Activated CD4-positive, alpha-beta T cell treated with anti-CD3 and anti-CD28 coated beads, Interleukin-2, amount 50 U/mL, for 1 hour (primary cell): ENCODE data around the gene RHBDL3.

ENCODE experiments used
- DNase-seq: peaks from one replicate; pipeline ENCODE4 v3.0.0-alpha.2; 2020

Gene RHBDL3

DNA sequence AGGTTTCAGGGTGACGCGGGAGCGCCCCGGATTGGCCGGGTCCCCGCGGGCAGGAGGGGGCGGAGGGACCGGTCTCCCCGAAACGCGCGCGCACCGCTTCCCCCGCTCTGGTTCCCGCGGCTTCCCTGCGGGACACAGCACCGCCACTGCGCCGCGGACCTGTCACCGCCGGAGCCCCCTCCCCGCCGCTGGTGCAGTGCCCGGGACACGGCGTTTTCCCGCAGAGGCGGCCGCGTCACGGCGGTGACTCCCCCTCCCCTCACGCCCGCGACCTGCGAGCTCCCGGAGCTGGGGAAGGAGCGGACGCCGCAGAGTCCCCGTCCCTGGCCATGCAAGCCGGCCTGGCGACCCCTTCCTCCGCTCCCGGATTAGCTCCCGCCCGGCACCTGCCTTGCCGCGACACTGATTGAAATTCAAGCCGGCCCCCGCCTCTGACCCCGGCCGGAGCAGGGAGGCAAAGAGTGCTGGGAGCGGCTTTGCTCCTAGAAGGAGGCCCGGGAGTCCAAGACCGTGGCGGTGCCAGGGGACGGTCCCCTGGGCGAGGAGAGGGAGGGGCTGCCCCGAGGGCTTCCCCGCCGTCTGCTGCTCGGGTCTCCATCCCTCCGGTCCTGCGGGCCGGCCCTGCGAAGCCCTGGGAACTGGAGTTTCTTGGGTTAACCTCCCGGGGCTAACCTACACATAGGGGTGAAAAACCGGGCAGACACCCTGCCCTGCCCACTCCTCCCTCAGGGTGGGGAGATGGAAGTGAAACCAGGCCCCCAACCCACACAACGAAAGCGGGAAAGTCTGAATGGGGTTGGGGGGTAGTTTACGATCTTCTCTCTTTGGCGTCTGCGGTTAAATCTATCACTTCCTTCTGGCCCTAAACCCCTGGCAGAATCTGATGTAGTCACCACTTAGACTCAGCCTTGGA, 1.0 kb downstream of the RHBDL3 start:
- peak; percentile 12 for DNase-seq

DNA sequence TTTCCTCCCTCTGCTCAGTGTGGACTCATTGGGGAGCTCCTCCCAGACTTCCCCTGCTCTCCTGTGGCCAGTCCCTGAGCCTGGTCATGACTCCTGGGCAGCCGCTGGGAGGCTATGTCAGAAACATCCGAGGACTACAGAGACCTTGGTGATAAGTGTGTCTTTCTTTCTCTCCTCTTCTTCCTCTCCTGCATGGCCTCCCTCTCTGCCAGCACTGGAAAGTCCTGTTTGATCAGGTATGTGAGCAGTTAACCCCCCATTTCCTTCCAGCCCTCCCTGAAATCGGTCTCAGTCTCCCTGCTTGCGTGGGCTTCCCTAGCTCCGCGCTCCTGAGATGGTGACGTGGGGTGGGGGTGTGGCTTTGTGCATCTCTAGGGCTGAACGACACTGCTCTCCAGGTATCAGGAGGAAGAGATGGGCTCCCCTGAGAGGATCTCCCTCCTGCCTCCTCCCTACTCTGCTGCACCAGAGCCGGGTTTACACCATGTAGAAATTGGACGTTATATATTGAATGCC, 2.1 kb downstream of the RHBDL3 start:
- no peak for DNase-seq

DNA sequence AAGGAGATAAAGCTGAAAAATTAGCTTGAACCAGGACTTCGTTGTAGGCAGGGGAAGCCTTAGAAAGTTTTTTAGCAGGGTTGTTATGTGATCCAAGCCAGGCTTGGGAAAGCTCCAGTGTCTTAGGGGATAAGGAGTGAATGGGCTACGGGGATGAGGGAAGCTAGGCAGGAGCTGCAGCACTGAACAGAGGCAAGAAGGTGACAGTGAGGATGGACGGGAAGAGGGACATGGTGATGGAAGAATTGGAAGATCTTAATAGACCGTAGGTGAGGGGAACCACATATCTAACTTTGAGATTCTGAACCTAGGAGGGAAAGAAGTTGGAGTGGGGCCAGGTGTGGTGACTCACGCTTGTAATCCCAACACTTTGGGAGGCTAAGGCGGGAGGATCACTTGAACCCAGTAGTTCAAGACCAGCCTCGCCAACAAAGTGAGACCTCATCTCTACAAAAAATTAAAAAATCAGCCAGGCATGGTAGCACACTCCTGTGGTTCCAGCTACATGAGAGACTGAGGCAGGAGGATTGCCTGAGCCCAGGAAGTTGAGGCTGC, 3.2 kb downstream of the RHBDL3 start:
- no peak for DNase-seq

DNA sequence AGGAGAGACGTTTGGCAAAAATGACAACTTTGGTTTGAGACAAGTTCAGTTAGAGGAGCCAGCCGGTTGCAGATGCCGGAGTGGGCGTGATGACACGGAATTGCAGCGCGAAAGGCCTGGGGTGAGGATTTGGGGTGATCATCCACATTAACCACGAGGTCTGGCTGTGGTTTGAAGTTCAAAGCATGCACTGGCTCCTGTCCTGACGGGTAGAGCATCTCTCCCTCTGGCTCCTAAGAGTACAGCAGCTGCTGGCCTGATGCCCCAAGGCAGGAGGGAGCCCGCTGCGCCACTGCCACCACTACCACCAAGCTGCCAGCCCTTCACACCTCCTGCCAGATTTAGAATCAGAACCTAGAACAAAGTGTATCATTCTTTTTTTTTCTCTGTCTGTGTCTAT, 3.7 kb downstream of the RHBDL3 start:
- DNase-seq = no peak

DNA sequence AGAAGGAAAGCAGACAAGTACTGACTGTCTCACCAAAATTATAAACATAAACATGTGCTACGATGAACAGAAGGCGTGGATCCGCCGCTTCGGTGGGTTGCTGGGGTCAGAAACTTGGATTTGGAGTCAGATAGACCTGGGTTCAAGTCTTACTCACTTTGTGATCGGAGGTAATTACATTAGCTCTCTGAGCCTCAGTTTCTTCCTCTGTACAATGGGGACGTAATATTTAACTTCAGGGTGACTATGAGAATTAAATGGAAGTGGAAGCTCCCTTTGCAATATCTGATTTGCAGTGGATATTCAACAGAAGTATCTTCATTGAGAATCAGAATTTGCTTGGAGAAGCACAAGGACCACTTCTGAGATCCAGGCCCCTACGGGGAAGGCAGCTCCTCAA, 6.2 kb downstream of the RHBDL3 start:
- DNase-seq = no peak

DNA sequence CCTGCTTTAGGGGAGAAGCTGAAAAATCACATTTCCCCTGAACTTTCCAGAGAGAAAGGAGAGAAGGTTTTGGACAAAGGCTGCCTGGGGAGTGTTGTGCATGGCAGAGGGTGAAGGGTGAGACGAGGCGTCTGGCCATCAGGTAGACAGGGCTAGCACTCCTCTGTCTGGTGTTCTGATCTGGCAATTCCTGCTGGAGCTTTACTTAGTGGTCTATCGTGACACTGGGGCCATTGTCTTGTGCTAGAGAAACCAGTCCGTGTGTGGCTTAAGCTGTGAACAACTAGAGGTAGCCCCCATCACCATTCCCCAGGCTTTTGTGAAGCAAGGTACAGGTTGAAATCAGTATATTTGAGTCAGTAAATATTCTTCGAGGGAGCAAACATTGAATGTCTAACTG, 8.5 kb downstream of the RHBDL3 start:
- no peak for DNase-seq

DNA sequence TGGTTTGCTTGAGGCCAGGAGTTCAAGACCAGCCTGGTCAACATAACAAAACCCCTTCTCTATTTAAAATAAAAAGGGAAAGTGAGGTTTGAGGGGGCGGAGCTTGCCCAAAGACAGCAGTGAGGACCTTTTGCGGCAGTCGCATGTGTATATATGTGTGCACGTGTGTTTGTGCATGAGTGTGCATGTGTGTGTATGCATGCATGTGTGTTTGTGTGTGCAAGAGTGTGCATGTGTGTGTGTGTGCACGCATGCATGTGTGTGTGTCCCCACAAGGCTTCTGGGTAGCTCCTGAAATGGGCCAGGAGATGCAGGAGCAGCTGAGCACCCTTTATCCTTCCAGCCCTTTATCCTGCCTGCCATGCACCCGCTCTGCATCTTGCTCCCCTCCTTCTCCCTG, 9.0 kb downstream of the RHBDL3 start:
- DNase-seq = no peak

DNA sequence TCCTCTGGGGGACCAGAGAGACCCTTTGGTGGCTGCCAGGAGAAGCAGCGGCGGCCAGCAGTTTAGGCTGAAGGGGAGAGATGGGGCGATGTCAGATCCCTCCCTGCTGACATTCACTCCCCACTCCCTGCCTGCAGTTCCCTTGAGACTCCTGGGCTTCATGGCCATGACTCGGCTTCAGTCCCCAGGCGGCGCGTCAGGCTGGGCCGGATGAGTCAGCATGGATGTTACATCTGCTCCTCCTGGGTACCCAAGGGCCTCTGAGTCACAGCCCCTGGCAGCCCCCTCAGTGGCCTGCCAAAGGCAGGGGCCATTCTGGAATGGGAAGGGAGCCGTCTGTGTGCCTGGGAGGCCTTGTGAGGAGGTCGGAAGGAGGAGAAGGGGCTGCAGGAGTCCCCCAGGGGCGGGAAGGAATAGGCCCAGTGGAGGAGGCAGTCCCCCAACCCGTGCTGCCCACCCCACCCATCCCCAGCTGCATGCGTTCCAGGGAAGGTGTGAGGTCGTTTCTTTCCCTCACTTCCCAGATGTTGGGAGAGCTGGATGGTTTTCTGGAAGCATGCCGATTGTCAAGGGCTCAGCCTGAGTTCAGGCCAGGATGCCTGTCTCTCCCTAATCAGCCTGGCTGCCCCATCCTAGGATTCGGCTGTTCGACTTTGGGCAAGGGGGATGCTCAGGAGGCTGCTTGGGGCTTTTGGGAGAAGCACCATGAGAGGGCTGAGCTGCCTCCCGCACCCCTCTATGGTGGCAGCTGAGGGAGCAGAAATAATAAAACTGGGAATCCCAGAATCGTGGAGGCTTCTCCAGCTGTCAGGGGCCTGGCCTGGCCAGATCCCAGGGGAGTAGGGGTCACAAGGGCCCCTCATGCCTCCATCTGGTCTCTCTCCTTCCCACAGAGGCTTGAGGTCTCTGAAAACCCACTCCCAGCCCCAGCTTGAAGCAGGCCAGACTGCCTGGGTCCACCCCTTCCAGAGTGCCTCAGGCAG, 9.7 kb downstream of the RHBDL3 start:
- DNase-seq = no peak

DNA sequence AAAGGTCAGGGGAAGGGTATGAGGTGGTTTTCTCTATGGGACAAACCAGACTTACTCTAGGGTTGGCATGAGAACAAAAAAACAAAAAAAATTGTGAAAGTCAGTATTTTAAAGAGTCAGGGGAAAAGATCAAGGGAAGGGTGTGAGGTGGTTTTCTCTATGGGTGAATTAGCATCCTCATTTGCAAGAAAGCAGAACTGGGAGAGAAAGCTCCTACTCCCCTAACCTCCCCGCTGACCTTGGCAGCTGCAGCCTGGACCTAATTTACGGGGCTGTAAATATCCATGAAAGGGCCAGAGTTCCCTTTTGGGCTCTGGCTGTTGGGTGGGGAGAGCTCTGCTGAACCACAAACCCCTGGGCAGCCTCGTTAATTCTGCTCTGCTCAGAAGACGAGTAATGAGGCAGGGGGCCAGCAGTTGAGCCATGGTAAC, 10.6 kb downstream of the RHBDL3 start:
- no peak for DNase-seq

DNA sequence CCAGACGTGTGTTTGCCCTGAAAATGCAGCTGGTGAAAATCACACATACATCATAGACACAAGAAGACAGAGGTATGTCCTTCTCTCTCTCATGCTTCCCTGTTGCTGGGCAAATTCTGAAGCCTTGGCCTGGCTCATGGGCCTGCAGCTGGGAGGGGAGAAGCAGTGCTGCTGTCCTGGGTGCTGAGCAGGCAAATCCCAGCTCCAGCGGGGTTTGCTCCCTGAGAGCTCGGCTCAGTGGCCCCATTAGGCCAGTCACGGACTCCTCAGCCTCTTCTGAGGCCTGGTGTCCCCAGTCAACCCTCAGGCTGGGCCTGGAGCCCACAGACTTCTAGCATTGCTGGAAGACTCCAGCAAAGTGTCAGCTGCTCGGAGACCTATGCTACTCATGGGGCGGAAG, 11.7 kb downstream of the RHBDL3 start:
- DNase-seq = no peak

DNA sequence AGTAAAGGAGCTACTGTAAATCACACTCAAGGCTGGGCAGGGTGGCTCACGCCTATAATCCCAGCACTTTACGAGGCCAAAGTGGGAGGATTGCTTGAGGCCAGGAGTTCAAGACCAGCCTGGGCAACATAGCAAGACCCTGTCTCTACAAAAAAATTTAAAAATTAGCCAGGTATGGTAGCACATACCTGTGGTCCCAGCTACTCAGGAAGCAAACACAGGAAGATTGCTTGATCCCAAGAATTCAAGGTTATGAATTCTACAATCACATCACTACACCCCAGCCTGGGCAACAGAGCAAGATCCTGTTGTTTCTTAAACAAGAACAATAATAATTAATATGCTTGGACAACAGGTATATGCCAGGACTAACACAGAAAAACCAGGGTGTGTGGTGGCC, 13.2 kb downstream of the RHBDL3 start:
- no peak for DNase-seq

DNA sequence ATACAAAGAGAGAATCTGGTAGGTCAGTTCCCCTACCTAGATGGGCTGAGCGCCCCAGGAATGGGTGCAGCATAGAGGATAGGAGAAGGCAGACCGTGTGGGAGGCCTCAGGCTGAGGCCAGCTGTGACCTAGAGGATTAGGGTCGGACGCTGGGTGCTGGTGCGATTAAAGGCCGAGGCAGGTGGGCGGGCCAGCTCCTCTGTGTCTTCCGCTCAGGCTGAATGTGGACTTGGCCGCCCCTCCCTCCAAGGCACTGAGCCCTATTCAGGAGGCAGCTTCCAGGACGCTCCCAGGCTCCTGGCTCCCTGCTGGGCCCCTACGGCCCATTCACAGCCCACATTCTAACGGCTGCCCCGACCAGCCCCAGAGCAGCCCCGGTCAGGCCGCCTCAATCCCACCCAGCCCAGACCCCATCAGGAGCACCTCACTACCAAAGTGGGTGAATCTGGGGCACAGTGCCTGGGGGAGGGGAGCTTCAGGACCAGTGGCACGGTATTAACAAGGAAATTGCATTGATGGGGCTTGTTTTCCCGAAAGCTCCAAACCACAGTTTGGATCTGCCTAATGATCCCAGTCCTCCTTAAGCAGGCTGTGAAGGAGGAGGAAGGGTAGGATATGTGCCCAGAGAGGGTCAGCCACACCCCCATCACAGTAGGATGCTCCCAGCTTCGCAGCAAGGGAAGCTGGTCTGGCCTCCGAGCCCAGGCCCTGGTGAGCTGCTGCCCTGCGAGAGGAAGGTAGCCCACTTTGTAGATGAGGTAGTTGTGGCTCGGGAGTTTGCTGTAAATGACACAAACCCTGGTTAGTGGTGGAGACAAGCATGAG, 14.5 kb downstream of the RHBDL3 start:
- no peak for DNase-seq

DNA sequence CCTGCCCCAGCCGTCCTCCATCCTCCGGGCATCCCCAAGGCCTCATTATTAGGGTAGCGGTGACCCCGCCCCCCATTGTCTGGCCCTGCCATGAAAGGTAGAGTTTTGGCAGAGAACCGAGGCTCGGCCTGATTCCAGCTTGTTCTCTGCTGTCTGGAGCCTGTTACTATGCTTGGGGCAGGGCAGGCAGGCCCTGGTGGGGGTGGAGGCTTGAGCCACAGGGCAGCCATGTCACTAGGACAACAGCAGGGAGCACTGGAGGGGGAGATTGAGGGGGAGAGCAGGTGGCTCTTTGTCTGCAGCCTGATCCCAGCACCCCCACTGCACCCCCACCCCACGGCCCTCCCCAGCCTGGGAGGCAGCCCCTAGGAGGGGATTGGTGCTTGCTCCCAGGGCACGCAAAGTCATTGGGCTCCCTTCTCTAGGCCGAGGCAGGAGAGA, 15.4 kb downstream of the RHBDL3 start:
- no peak for DNase-seq

DNA sequence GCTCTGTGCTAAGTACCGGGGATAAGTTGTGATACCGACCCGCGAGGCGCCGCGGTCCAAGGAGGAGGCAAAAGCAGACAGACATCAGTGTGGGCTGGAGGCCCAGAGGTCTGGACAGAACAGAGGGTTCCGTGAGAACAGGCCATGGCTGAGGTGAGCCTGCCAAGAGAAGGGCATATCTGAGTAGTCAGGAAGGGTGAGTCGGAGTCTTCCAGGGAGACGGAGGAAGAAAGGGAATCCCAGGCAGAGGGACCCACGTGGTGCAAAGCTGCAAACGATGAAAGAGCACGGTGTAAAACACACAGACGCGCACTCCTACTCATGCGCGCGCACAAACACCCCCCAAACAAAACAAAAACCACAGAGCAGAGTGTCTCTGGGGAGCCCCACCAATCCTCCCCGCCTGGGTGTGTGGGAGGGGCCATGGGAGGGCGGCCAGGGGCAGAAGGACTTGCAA, 18.1 kb downstream of the RHBDL3 start:
- no peak for DNase-seq

DNA sequence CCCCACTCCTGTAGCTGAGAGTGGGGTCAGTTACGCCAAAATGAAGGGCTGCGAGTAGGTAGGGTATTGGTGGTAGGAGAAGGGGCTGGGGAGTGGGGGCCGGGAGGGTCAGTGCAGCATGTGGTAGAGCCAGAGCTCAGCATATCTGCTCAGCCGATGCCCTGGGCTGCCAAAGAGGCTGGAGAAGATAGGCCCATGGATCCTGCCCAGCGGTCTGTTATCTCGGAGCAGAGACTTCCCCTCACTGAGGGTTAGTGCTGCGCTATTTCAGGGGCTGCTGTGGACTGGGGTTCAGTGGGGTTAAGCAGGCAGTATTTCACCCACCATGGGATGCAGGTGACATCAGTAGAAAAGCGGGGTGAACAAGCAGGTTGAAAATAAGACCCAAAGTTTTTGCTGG, 19.7 kb downstream of the RHBDL3 start:
- no peak for DNase-seq

DNA sequence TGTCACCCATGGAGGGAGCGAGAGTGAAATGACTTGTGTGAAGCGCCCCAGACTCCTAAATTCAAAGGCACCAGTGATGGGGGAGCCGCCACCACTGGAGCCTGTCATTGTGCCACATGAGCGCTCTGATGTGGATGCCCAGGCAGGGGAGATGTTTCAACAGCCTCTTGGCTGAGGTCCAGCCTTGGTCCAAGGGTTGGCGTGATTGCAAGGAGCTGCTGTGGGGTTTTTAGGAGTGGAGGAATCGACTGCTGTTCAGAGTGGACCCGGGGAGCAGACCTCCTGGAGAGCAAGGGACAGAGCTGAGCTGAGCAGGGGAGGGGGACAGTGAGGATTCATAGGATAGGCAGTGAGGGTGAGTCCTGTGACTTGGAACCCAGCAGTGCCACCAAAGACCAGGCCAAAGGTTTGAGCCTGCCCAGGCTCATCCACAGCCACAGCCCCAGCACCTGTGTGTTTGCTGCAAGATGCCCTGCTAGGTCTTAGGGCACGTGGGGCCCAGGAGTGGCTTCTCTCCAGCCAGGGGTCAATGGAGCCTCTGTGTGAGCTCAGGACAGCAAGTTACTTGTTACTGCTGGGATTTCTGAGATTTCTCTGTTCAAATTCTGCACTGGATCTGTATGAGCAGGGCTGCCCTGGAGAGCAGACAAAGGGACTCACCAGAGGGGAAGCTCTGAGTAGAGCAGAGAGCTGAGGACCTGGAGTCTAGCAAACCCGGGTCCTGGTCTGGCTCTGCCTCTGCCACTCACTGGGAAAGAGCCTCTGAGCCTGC, 20.3 kb downstream of the RHBDL3 start:
- DNase-seq = no peak

DNA sequence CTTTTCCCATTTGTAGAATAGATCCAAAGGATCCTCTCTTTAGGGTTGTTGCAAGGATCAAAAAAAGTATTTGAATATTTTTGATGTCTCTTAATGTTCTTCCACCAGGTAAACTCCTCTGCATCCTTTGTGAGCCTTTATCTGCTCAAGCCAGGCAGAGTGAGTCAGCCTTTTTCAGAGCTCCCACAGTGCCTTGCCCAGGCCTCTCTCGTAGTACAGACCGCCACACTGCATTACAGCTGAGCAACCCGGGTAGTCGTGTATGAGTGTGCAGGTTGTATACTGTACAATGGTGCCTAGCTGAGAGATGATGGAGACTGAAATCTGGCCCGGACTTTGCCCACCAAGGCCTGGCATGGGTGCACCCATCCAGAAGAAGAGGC, 20.9 kb downstream of the RHBDL3 start:
- DNase-seq = no peak

DNA sequence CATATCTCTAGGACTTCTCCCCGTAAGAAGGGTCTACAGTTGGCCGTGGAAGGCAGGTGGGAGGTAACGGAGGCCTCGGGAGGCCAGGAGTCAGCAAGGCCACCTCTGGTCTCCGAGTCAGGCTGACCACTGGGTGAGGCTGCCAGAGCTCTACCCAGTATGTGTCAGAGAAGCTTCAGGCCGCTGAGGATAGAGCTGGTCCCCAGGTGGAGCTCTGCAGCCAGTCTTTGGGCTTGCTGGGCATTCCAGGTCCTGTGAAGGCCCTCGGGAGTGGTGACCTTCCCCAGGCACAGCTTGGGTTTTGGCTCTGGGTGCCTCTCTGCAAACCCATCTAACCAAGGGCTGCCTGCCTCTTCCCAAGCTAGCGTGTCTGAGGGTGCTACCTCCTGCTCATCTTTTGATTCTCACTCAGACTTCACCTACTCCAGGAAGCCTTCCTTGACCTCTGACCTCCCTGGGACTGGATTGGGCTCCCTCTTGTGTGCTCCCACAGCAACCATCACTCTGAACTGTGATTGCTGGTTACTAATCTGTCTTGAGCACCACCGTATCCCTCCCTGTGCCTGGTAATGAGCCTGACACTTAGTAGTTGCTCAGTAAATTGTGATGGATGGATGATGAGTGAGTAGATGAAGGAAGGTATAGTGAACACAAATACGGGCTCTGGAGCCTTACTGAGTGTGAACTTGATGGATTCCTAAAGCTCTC, 22.3 kb downstream of the RHBDL3 start:
- DNase-seq = no peak

DNA sequence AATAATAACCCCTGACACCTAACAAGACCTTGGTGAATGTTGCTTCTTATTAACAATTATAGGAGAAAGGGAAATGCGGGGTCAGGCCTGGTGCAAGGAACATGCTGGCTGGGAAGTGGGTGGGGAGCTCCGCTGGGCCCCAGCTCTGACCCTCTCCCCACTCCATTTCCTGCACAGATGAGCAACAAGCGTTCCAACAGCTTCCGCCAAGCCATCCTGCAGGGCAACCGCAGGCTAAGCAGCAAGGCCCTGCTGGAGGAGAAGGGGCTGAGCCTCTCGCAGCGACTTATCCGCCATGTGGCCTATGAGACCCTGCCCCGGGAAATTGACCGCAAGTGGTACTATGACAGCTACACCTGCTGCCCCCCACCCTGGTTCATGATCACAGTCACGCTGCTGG, 23.0 kb downstream of the RHBDL3 start:
- DNase-seq = no peak

DNA sequence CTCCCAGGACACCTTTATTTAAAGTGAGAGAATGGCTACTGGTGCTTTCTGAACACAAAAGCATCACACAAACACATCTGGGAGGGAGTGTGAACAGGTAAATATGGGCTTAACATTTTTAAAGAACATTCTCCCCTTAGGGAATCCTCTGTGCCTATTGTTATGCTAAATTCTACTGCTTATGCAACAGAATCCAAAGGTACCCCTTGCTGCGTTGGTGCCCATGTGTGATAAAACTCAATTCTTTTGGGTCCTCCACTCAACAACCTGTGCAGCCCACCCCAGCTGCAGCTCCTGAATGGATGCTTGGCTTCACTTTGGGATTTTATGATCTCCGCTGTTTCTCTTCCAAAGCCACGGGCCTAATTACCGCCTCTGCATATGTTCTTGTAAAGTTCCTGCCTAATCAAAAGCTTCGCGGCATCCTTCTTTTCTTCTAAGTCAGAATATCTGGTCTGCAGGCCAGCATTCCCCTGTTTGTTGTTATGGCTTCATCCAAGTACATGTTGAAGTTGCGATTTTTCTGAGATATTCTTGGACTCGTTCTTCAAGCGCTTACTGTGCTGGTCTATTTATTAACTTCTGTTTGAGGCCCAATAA, 23.9 kb downstream of the RHBDL3 start:
- DNase-seq = no peak
